Measurements from ENCODE around the gene LHFPL5.
A peak's percentile ranks its signal among the peaks of the same experiment; 100 is the strongest.

The LHFPL5 gene

DNA sequence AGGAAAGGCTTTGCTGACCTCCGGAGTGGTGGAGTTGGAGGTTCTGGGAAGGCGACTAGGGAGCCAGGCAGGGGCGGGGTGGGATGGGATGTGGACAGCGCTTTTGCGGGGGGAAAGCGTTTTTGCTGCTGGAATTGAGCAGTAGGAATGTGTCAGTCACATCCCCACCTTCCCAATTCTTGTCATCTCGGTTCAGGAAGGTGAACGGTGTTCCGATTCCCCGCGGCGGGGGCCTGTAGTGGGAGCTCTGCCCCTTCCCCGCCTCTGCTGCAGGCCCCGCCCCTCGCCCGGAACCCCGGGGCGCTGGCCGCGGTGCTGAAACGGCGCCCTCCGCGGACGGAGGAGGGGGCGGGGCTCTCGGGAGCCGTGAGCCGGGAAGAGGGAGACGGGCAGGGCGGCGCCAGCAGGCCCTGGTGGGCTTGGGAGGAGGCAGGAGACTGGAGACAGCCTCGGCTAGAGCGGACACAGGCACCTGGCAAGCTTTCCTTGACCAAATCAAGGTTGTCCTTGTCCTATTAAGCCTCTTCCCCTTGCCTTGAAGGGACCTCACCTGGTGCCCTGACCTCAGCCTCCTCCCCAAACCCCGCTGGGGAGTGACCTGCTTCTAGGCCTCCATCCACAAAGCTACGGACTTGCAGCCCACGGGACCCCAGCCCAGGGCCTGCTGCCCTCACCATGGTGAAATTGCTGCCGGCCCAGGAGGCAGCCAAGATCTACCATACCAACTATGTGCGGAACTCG is at the start of gene LHFPL5:
LHFPL5 (plus strand) TSS at position 357 of the 741 bp plus-strand sequence; CDS start at position 676, 319 bp downstream.
- no peak within 1 kb of the TSS for H3K4me3 ChIP-seq (ENCODE audit: low read length)
- no peak for TF ChIP-seq ZNF274 (IDR thresholded peaks at IDR 0.05; ENCODE audit: low read depth, low read length)

GRCh38 chr6:35757456-35758123 is 47.6 kb upstream of the LHFPL5 start:
- no peak overlapping the region for H3K4me3 ChIP-seq (ENCODE audit: low read length)
- TF ChIP-seq ZNF274 (IDR thresholded peaks at IDR 0.05; ENCODE audit: low read depth, low read length), result no peak

DNA sequence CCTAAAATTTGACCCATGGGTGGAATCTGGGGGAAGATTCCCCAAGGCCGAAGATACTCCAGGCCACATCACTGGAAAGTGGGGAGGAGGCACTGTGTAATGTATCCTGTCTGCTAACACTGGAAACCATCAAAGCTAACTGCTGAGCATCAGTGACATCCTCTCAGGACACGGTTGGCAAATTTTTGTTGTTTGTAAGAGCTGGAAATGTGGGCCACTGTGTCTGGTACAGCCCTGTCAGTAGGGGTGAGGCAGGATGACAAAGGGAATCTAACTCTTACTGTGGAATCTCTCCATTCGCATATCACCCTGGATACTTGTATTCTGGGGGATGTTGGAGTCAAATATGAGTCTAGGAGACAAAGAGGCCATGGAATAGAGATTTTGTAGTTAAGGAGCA is 45.7 kb upstream of the LHFPL5 start:
- no peak overlapping the region for H3K4me3 ChIP-seq (ENCODE audit: low read length)
- TF ChIP-seq ZNF274 (IDR thresholded peaks at IDR 0.05; ENCODE audit: low read depth, low read length), result no peak

DNA sequence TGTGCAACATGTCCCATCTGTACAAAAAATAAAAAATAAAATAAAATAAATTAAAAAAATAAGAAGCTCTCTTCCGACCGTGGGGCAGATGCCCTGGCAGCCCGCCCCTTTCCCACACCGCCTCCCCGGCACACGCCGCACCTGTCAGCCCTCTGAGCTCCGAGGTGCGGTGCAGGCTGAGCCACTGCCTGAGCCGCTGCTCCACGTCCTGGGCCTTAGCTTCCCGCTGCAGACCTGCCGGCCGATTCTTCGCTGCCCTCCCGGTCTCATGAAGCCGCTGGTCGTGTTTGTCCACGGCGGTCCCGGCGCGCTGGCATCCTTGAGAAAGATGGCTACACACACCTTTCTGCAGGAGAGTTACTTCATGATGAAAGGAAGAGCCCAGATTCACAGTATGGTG is 39.4 kb upstream of the LHFPL5 start:
- TF ChIP-seq ZNF274 (IDR thresholded peaks at IDR 0.05; ENCODE audit: low read depth, low read length), result no peak
- H3K4me3 ChIP-seq (ENCODE audit: low read length), result no peak overlapping the region

DNA sequence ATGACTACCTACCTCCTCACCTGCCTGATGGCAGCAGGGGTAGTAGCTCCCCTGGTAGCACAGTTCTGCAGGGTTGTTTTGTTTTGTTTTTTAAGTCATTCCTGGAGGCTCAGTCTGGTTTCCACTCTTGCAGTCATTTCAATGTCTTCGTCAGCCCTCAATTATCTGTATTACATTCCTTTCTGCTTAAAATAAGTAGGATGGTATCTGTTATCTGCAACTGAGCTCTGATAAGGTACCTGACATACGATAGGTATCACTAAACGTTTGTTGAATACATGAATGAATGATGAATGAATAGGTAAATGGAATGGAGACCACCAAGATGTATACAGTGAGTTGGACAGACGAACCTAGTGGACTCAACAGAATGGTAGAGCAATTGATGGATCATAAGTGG is 35.9 kb upstream of the LHFPL5 start:
- TF ChIP-seq ZNF274 (IDR thresholded peaks at IDR 0.05; ENCODE audit: low read depth, low read length), result no peak
- no peak overlapping the region for H3K4me3 ChIP-seq (ENCODE audit: low read length)

DNA sequence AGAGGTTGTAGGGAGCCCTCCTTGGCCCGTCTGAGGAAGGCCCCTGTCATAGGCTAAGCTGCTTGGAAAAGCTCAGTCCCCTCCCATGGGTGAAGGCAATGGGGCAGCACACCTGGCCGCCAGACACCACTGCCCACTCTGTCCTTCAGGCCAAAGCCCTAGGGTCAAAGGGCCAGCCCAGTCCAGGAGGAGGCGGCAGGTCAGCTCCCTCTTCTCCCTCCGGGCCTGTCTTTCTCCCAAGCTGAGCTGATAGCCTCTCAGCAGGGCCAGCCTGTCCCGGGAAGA is 33.9 kb upstream of the LHFPL5 start:
- no peak for TF ChIP-seq ZNF274 (IDR thresholded peaks at IDR 0.05; ENCODE audit: low read depth, low read length)

DNA sequence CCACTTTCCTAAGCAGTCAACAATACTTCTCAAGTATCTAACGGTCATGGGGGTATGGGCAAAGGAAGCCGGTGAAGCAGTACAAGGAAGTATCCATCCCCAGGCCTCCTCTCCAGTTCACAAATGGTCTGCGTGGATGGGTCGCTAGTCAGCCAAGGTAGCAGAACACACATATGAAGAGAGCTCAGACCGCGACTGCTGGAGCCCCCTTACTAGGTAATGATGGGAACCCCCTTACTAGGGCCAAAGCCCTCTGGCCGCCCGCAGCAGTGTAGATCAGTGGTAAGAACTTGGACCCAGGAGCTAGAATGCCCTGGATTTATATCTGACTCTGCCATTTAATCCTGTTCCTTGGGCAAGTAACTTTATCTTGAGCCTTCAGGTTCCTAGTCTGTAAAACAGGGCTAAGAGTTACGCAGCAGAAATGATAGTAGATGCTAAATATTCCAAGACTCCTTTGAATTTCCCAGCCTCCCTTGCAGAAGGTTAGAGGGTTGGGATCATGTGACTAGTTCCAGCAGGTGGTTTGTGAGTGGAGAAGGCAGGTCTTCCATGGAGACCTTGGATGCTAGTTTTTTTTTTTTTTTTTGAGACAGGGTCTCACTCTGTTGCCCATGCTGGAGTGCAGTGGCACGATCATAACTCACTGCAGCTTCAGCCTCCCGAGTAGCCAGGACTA is 30.9 kb upstream of the LHFPL5 start:
- no peak overlapping the region for H3K4me3 ChIP-seq (ENCODE audit: low read length)
- TF ChIP-seq ZNF274 (IDR thresholded peaks at IDR 0.05; ENCODE audit: low read depth, low read length), result no peak

More for the DNA sequence above, 33.9 kb upstream of the LHFPL5 start:
- H3K4me3 ChIP-seq (ENCODE audit: low read length), result no peak overlapping the region

GRCh38 chr6:35775031-35775430 is 30.1 kb upstream of the LHFPL5 start:
- no peak overlapping the region for H3K4me3 ChIP-seq (ENCODE audit: low read length)
- no peak for TF ChIP-seq ZNF274 (IDR thresholded peaks at IDR 0.05; ENCODE audit: low read depth, low read length)

DNA sequence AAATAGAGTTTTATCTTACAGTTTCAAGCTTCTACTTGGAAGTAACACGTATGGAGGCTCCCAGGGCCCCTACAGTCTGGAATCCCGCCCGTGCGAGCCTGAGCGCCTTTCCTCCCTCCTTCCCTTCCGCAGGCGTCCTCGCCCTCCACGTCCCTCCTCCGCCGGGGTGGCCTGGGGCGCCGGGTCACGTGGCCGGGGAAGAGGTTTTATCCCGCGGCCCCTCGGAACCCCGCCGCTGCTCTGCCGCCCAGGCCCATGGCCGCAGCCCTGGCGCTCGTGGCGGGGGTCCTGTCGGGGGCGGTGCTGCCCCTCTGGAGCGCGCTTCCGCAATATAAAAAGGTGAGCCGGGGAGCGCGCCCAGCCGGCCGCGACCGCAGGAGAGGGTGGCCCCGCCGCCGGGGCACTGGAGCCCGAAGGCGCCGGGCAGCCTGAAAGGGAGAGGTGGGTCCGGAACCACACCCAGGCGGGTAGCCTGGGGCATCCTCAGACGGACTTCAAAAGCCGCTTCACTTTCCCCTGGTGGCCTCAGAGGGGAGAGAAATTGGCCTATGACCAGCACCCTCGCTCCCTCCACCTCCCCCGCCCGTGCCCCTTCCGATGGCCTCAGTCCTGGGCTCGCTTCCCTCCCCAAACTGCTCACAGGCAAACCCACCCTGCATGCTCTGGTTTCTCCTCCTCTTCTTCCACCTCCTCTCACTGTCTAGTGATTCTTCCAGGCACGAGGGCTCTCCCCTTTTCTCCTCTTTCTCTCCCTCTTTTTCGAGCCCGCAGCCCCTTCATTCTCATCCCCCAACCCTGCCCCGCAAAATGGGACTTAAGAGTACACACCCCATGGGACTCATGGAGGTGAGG is 28.6 kb upstream of the LHFPL5 start, which contains the start of gene CLPSL2:
CLPSL2 (plus strand) TSS at position 235 of the 852 bp plus-strand sequence; CDS start at position 256, 21 bp downstream.
- no peak for TF ChIP-seq ZNF274 (IDR thresholded peaks at IDR 0.05; ENCODE audit: low read depth, low read length)
- peak within 1 kb of the TSS; percentile 34; the same call in 1 of the 2 replicates for H3K4me3 ChIP-seq (ENCODE audit: low read length)

DNA sequence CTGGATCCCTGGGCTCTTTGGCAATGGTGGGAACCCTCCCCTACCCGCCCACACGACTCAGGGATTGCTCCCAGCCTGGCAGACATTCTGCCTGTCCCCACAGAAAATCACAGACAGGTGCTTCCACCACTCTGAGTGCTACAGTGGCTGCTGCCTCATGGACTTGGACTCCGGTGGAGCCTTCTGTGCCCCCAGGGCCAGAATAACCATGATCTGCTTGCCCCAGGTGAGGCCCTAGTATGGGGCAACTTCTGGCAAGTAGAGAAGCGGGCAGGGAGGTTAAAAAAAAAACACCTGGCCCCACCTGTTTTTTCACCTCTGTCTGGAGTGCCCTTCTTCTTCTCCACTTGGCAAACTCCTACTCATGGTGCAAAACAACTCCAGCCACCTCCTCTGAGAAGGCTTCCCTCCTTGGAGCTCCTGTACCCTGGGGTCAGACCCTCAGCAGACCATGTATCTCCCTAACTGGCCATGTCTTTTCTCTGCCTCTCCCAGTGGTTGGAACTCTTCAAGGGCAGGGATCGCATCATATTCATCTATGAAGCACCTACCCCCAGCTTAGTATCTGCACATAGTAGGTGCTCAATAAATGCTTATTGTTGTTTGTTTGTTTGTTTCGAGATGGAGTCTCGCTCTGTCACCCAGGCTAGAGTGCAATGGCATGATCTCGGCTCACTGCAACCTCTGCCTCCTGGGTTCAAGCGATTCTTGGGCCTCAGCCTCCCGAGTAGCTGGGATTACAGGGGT is 27.6 kb upstream of the LHFPL5 start:
- no peak for TF ChIP-seq ZNF274 (IDR thresholded peaks at IDR 0.05; ENCODE audit: low read depth, low read length)

DNA sequence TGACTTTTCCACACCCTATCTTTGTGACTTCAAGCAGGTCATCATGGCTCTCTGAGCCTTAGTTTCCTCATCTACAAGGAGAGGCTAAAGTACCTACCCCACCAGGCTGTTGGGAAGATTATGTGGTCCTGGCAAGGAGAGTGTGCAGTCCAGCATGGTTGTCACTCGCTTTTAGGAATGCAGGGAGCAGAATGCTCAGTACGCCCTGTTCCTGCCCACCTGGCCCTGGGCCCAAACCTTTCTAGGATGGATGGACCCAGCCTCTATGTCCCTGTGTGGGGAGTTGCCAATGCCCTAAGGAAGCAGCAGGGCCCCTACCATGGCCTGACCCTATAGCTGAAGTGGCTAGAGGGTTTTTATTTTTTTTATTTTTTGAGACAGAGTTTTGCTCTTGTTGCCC is 26.7 kb upstream of the LHFPL5 start:
- H3K4me3 ChIP-seq (ENCODE audit: low read length), result no peak overlapping the region
- no peak for TF ChIP-seq ZNF274 (IDR thresholded peaks at IDR 0.05; ENCODE audit: low read depth, low read length)

More for the DNA sequence above, 27.6 kb upstream of the LHFPL5 start:
- no peak overlapping the region for H3K4me3 ChIP-seq (ENCODE audit: low read length)

DNA sequence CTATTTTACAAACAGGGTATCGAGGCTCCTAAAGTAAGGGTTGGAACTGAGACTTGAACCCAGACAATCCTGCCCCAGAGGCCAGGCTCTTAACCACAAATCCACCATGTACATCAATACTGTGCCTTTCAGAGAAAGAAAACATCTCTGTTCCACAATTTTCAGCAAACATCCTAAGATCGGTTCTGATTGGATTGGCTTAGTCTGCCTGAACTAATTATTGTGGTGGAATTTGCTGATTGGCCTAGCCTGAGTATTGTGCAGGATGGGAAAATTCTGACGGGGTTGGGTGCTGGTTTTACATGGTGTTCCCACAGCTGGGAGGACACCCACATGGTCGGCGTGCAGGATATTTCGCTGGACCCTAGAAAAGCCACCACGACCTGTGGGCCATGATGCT is 24.4 kb upstream of the LHFPL5 start, which contains the start of gene CLPSL1:
CLPSL1 (plus strand) TSS at position 301 of the 400 bp plus-strand sequence; CDS start at position 393, 92 bp downstream.
- TF ChIP-seq ZNF274 (IDR thresholded peaks at IDR 0.05; ENCODE audit: low read depth, low read length), result no peak
- no peak within 1 kb of the TSS for H3K4me3 ChIP-seq (ENCODE audit: low read length)

DNA sequence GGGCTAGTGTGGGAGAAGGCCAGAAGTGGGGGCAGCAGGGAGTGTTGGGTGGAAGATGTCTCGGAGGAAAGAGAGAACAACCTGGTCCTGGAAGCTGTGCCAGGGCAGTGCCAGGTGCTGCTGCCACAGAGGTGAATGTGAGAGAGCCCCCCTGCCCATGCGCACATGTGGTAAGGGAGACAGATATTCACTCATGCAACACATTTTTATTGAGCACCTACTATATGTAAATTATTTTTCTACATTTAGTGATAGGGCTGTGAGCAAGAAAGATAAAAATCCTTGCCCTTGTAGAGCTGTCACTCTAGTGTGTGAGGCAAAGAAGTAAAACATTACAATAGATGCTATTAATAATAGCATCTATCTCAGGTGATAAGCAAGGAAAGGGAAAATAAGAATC is 23.9 kb upstream of the LHFPL5 start:
- no peak for TF ChIP-seq ZNF274 (IDR thresholded peaks at IDR 0.05; ENCODE audit: low read depth, low read length)
- H3K4me3 ChIP-seq (ENCODE audit: low read length), result no peak overlapping the region
